Dendritic cell treated with granulocyte-macrophage colony-stimulating factor and Interleukin-4, amounts not matched to agents 40 ng/mL and 50 ng/mL, for 4 days (primary cell): ENCODE measurements around the gene CAMKK2.
A peak's percentile ranks its signal among the peaks of the same experiment; 100 is the strongest.
"Not testable (repeated sequence)": the region's sequence is repeated elsewhere in the genome, so short reads cannot be mapped to it uniquely, and the experiment has no call there.

Experiments used
- H3K27ac Mint-ChIP-seq: one replicate; pipeline ENCODE4 v1.8.0; 2022; ENCODE audit warnings: mild to moderate bottlenecking, mixed read lengths
- H3K27me3 Mint-ChIP-seq: one replicate; pipeline ENCODE4 v1.8.0; 2022; ENCODE audit warnings: mild to moderate bottlenecking, mixed read lengths
- H3K36me3 Mint-ChIP-seq: one replicate; pipeline ENCODE4 v1.8.0; 2022; ENCODE audit warnings: low read depth, mixed read lengths
- H3K4me1 Mint-ChIP-seq: one replicate; pipeline ENCODE4 v1.8.0; 2022; ENCODE audit warnings: low read depth, mixed read lengths
- H3K4me3 Mint-ChIP-seq: one replicate; pipeline ENCODE4 v1.8.0; 2022; ENCODE audit warnings: mild to moderate bottlenecking, moderate library complexity, mixed read lengths
- H3K9me3 Mint-ChIP-seq: one replicate; pipeline ENCODE4 v1.8.0; 2022; ENCODE audit warnings: mixed read lengths
- intact Hi-C: fragments of 100-400 bp; cut with micrococcal nuclease; formaldehyde crosslinking; loops from one replicate; pipeline ENCODE4 v1.15.0; 2022

CAMKK2 gene

DNA sequence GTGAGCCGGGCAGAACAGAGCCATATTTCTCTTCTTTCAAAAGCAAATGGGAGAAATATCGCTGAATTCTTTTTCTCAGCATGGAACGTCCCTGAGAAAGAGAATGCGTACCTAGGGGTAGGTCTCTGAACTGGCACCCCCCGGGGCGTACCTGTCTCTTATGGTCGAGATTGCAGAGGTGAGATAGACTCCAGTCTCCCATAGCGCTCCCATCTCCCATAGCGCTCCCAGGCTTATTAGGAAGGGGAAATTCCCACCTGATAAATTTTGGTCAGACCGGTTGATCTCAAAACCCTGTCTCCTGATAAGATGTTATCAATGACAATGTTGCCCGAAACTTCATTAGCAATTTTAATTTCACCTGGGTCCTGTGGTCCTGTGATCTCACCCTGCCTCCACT is 16.0 kb downstream of the CAMKK2 start:
- H3K27ac Mint-ChIP-seq, H3K9me3 Mint-ChIP-seq, intact Hi-C loops, H3K4me3 Mint-ChIP-seq, H3K27me3 Mint-ChIP-seq: not testable (repeated sequence)
- peaks cover 87% of the 10 kb centered on the region for H3K36me3 Mint-ChIP-seq
- peaks cover 60% of the 10 kb centered on the region for H3K4me1 Mint-ChIP-seq

DNA sequence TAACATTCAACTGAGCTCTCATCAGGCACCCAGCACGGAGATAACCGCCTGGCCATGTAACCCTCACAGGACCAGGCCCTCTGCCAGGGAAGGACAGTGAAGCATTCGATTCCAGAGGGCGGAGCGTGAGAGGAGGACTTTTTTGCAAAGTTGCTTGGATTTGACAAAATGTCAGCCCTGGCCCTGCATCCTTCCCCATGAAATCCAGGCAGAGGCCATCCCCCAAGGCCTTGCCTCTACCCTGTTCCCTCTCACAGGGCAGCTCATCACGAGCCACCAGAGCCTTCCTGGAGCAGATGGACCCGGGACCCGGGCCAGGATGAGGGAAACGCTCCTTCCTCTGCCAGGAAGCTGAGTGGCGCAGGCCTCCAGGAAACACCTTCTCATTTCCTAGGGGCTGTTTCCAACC is 17.0 kb downstream of the CAMKK2 start:
- peak overlapping the region; percentile 84 for H3K27ac Mint-ChIP-seq
- intact Hi-C loops, result no loop called here
- H3K36me3 Mint-ChIP-seq, result peaks cover 87% of the 10 kb centered on the region
- H3K27me3 Mint-ChIP-seq, result no peaks in the 10 kb centered on the region
- H3K4me1 Mint-ChIP-seq, result peaks cover 55% of the 10 kb centered on the region
- H3K9me3 Mint-ChIP-seq, result no peaks in the 10 kb centered on the region
- H3K4me3 Mint-ChIP-seq, result no peak overlapping the region

DNA sequence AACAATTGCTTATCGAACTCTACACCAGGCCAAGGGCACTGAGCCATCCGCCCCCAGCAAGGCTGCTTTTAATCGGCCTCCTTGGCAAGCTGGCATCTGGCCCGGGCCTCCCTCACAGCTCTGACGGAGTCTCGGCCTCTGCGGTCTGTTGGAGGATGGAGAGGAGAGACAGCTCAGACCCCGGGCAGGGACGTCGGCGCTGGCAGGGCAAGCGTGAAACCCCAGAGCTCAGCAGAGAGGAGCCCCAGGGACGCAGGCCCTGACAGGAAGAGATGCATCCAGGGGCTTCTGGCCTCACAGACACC is 17.5 kb downstream of the CAMKK2 start:
- Mint-ChIP-seq H3K4me3 (no peak overlapping the region), H3K36me3 (peaks cover 87% of the 10 kb centered on the region), H3K4me1 (peaks cover 55% of the 10 kb centered on the region), H3K9me3 (no peaks in the 10 kb centered on the region), H3K27me3 (no peaks in the 10 kb centered on the region), H3K27ac (peak overlapping the region; percentile 84)
- intact Hi-C loops, result no loop called here

- intact Hi-C loops, result loop anchor here (1.0 kb wide), 1 partner anchor 18 kb away; the partner anchor contains the start of gene CAMKK2
- Mint-ChIP-seq H3K4me3 (peak overlapping the region; percentile 9), H3K9me3 (no peaks in the 10 kb centered on the region), H3K27me3 (no peaks in the 10 kb centered on the region), H3K4me1 (peaks cover 55% of the 10 kb centered on the region), H3K27ac (peak overlapping the region; percentile 84), H3K36me3 (peaks cover 87% of the 10 kb centered on the region)
These were observed 18.1 kb downstream of the CAMKK2 start for GRCh38 chr12:121278169-121279070.

DNA sequence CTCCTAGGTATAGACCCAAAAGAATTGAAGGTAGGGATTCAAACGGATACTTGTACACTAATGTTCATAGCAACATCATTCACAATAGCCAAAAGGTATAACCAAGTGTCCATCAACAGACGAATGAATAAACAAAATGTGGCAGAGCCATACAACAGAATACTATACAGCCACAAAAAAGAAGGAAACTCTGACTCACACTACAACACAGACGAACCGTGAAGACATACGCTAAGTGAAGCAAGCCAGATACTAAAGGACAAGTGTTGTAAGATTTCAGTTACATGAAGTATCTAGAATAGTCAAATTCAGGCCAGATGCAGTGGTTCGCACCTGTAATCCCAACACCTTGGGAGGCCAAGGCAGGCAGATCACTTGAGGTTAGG is 19.1 kb downstream of the CAMKK2 start:
- Mint-ChIP-seq H3K9me3 (no peaks in the 10 kb centered on the region), H3K36me3 (peaks cover 88% of the 10 kb centered on the region), H3K27me3 (no peaks in the 10 kb centered on the region), H3K4me3 (peak overlapping the region; percentile 52), H3K4me1 (peaks cover 50% of the 10 kb centered on the region), H3K27ac (peak overlapping the region; percentile 84)
- intact Hi-C loops, result no loop called here

DNA sequence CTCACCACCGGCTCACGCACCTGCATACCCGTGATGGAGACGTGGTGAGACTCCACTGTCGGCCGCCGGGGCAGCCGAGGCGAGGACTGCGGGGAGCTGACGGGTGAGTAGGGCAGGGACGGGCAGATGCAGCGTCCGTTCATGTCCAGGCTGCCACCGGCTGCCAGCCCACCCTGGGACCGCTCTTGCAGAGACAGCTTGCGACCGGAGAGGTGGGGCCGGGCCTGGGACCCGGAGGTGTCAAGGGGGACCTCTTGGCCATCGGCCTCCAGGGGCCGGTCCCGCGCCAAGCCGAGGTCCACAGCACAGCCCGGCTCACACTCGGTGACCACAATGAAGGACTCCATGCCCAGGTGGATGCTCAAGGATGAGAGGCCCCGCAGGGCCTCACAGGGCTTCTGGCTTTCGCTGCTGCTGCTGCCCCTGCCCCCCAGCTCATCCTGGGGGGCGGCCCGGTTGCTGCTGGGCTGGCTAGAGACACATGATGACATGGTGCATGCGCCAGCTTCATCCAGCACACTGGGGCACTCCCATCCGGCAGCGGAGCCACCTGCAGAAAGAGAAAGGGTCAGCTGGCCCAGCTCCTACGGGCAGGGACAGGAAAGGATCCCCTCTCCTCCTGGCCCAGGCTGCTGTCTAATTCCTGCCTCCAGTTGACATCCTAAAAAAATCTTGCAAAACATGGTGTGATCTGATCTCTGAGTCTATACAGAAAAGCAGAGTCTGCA is 22.3 kb downstream of the CAMKK2 start:
- intact Hi-C loops, result no loop called here
- H3K4me1 Mint-ChIP-seq, result peaks cover 26% of the 10 kb centered on the region
- no peaks in the 10 kb centered on the region for H3K27me3 Mint-ChIP-seq
- H3K27ac Mint-ChIP-seq, result no peak overlapping the region
- no peak overlapping the region for H3K4me3 Mint-ChIP-seq
- H3K9me3 Mint-ChIP-seq, result no peaks in the 10 kb centered on the region
- peaks cover 86% of the 10 kb centered on the region for H3K36me3 Mint-ChIP-seq

- Mint-ChIP-seq H3K27ac (no peak overlapping the region), H3K9me3 (no peaks in the 10 kb centered on the region), H3K4me1 (peaks cover 19% of the 10 kb centered on the region), H3K4me3 (no peak overlapping the region), H3K27me3 (no peaks in the 10 kb centered on the region), H3K36me3 (peaks cover 86% of the 10 kb centered on the region)
- intact Hi-C loops, result no loop called here
These were observed 23.1 kb downstream of the CAMKK2 start for GRCh38 chr12:121273364-121273896.

DNA sequence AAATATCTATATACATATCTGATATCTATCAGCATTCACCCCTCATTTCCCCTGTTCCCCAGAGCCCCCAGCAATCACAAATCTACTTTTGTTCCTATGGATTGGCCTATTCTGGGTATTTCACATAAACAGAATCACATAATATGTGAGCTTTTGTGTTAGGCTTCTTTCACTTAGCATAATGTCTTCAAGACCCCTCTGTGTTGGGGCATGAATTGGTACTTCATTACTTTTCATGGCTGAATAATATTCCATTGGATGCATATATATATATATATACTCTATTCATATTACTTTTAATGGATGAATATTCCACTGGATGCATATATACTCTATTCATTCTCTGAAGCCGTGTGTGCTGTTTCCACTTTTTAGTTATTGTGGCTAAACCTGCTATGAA is 28.7 kb downstream of the CAMKK2 start:
- Mint-ChIP-seq H3K36me3 (peaks cover 96% of the 10 kb centered on the region), H3K4me1 (no peaks in the 10 kb centered on the region), H3K27me3 (no peaks in the 10 kb centered on the region), H3K9me3 (no peaks in the 10 kb centered on the region), H3K4me3 (no peak overlapping the region), H3K27ac (no peak overlapping the region)
- intact Hi-C loops, result no loop called here

- H3K4me1 Mint-ChIP-seq, result no peaks in the 10 kb centered on the region
- no peak overlapping the region for H3K4me3 Mint-ChIP-seq
- no peaks in the 10 kb centered on the region for H3K9me3 Mint-ChIP-seq
- H3K36me3 Mint-ChIP-seq, result peaks cover 98% of the 10 kb centered on the region
- H3K27ac Mint-ChIP-seq, result no peak overlapping the region
- intact Hi-C loops, result no loop called here
- H3K27me3 Mint-ChIP-seq, result no peaks in the 10 kb centered on the region
These were observed 31.5 kb downstream of the CAMKK2 start for GRCh38 chr12:121264951-121265515.

DNA sequence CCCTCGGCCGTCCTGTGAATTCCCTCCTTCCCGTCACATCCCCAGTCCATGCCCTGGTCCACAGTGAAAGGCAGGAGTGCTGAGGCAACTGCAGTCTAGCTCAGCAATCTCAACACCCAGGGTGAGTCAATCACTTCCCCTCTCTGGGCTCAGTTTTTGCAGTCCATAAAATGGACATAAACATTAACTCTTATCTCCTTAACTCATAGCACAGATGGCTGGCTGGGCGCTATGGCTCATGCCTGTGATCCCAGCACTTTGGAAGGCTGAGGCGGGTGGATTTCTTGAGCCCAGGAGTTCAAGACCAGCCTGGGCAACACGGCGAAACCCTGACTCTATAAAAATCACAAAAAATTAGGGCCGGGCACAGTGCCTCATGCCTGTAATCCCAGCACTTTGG is 32.4 kb downstream of the CAMKK2 start:
- peaks cover 98% of the 10 kb centered on the region for H3K36me3 Mint-ChIP-seq

GRCh38 chr12:121263206-121263935 is 33.1 kb downstream of the CAMKK2 start:
- no peaks in the 10 kb centered on the region for H3K4me1 Mint-ChIP-seq
- H3K9me3 Mint-ChIP-seq, result no peaks in the 10 kb centered on the region
- no peaks in the 10 kb centered on the region for H3K27me3 Mint-ChIP-seq
- no peak overlapping the region for H3K27ac Mint-ChIP-seq
- intact Hi-C loops, result no loop called here
- H3K4me3 Mint-ChIP-seq, result no peak overlapping the region
- peaks cover 98% of the 10 kb centered on the region for H3K36me3 Mint-ChIP-seq

More for the DNA sequence above, 32.4 kb downstream of the CAMKK2 start:
- Mint-ChIP-seq H3K9me3 (no peaks in the 10 kb centered on the region), H3K4me1 (no peaks in the 10 kb centered on the region), H3K27ac (no peak overlapping the region), H3K27me3 (no peaks in the 10 kb centered on the region), H3K4me3 (no peak overlapping the region)
- intact Hi-C loops, result no loop called here

GRCh38 chr12:121261398-121261797 is 35.1 kb downstream of the CAMKK2 start:
- Mint-ChIP-seq H3K36me3 (peaks cover 100% of the 10 kb centered on the region), H3K9me3 (no peaks in the 10 kb centered on the region), H3K4me3 (no peak overlapping the region), H3K4me1 (no peaks in the 10 kb centered on the region), H3K27me3 (no peaks in the 10 kb centered on the region), H3K27ac (no peak overlapping the region)
- intact Hi-C loops, result no loop called here

DNA sequence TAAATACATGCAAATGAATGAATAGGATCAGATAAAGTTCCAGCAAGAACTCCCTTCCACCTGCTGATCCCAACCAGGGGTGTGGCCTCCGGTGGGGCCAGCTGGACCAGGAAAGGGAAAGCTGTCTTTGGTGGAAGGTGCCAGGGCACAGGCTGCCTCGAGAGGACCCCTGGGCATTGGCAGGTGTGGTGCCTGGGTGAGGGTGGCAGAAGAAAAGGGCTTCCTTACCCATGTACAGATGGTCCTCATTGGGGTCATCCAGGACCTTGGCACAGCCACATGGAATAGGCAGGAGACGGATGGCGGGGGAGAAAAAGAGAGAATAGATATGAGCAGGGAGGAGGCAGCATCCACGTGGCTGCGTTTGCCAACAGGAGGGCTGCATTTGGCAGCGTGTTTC is 36.4 kb downstream of the CAMKK2 start:
- Mint-ChIP-seq H3K4me3 (no peak overlapping the region), H3K4me1 (no peaks in the 10 kb centered on the region), H3K27ac (no peak overlapping the region), H3K36me3 (peaks cover 100% of the 10 kb centered on the region), H3K27me3 (no peaks in the 10 kb centered on the region), H3K9me3 (no peaks in the 10 kb centered on the region)
- intact Hi-C loops, result no loop called here
